ENCODE data around the gene EEF1AKMT1.

DNA sequence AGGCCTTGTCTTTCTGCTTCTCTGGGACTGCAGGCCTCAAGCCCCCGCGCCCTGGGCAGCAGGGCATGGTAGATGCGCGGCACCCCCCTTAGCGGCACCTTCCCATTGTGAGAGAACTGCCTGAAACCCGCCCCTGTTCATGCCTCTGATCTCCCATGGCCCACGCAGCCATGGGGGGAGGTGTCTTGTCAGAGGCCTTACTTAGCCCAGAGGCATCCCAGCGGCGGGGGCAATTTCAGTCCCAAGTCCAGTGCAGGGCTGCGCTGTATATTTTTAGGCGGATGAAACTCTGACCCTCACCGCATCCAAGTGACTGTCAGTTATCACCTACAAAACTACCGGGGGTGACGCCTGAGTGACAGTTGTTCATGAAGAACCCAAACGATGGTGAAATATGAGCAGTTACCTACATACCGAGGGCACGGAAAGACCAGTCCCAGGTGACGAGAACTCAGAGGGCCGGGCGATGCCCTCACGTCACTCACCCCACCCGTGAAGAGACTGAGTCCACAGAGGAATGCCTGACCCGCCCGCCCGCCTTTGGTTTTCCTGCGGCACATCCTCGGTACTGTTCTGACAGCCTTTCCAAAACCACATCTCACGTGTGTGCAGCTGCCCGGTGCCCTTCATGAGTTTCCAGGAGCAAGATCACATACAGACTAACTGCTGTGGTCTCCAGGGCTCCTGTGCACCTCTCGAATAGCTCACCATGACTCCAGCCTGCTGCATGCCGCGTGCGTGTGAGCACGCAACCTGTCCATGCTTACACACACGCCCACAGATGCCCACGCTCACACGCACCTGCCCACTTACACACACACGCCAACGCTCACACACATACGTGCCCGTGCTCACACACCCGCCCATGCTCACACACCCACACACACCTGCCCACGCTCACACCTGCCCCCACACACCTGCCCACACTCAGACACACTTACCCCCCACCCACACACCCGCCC, 55.9 kb downstream of the EEF1AKMT1 start:
- TF ChIP-seq, protein P1, sequence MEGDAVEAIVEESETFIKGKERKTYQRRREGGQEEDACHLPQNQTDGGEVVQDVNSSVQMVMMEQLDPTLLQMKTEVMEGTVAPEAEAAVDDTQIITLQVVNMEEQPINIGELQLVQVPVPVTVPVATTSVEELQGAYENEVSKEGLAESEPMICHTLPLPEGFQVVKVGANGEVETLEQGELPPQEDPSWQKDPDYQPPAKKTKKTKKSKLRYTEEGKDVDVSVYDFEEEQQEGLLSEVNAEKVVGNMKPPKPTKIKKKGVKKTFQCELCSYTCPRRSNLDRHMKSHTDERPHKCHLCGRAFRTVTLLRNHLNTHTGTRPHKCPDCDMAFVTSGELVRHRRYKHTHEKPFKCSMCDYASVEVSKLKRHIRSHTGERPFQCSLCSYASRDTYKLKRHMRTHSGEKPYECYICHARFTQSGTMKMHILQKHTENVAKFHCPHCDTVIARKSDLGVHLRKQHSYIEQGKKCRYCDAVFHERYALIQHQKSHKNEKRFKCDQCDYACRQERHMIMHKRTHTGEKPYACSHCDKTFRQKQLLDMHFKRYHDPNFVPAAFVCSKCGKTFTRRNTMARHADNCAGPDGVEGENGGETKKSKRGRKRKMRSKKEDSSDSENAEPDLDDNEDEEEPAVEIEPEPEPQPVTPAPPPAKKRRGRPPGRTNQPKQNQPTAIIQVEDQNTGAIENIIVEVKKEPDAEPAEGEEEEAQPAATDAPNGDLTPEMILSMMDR (conservative IDR thresholded peaks at IDR 0.05 in 1 of 2, IDR thresholded peaks at IDR 0.05 in 1 of 2; ENCODE audit: low read depth in 1 of 2, low read length in 2 of 2): no peak
- no peak for TF ChIP-seq EZH2 (IDR thresholded peaks at IDR 0.05; ENCODE audit: low read length, missing control alignments)

Measured in fibroblast of lung (primary cell).